NB4 (cell line): ENCODE data around the gene ZFP36L1.

Experiments
- DNase-seq: peaks from one replicate; pipeline ENCODE4 v3.0.0; 2010; ENCODE audit warnings: low read depth
- H3K4me3 ChIP-seq: one replicate; pipeline ENCODE4 v1.5.1; 2011; ENCODE audit warnings: mild to moderate bottlenecking, low read depth, low read length, moderate library complexity
- MAX ChIP-seq: IDR thresholded peaks from 2 replicates; pipeline ENCODE4 v1.6.1; 2011; ENCODE audit warnings: low read depth, low read length
- MYC ChIP-seq: IDR thresholded peaks from 2 replicates; pipeline ENCODE4 v1.6.1; 2011; ENCODE audit warnings: low read depth, low read length
- POLR2A ChIP-seq: IDR thresholded peaks from 2 replicates; pipeline ENCODE4 v1.6.1; 2011; ENCODE audit warnings: mild to moderate bottlenecking; ENCODE audit not compliant: insufficient read length; ENCODE audit errors: extremely low read depth
- TF ChIP-seq, protein P1 (sequence below): IDR thresholded peaks from one replicate; pipeline ENCODE4 v1.5.1; 2012; ENCODE audit warnings: low read depth, low read length

Gene ZFP36L1

DNA sequence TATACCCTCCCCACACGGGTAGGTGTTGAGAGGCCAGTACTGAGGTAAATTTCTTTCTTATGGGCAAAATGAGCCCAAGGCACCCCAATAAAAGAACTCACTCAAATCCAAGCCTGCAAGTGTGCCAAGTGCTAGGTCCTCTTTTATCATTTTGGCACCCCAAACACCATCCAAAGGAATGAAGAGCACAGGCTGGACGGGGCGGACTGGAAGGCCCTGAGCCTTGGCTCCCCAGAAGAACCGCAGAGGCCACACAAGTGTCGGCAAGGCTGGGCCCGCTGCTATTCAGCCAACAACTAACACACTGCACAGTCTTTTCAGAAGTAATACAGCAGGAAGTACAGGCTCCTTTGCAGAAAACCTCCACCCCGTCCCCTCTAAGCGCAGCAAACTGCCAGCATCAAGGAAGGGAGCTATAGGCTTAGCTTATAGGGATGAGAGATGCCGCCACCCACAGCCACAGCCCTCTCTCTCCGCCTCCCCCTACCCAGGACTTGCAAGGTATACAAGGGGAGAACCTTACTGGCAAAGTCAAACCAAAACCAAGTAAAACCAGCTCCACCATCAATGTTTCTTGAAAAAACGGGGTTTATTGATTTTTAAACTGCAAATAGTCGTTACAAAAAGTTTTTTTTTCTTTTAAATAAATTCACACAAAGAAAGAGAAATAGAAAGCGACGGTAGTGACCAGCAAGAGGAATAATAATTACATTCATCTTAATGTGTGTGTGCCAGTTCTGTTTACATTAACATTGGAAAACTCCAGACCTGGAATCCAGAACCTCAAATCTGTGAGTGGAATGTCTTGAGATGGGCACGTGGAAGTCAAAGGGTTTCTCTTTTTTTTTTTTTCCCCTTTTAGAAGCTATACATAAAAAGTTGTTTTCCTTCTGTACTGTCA, 5.5 kb downstream of the ZFP36L1 start:
- TF ChIP-seq, protein P1, sequence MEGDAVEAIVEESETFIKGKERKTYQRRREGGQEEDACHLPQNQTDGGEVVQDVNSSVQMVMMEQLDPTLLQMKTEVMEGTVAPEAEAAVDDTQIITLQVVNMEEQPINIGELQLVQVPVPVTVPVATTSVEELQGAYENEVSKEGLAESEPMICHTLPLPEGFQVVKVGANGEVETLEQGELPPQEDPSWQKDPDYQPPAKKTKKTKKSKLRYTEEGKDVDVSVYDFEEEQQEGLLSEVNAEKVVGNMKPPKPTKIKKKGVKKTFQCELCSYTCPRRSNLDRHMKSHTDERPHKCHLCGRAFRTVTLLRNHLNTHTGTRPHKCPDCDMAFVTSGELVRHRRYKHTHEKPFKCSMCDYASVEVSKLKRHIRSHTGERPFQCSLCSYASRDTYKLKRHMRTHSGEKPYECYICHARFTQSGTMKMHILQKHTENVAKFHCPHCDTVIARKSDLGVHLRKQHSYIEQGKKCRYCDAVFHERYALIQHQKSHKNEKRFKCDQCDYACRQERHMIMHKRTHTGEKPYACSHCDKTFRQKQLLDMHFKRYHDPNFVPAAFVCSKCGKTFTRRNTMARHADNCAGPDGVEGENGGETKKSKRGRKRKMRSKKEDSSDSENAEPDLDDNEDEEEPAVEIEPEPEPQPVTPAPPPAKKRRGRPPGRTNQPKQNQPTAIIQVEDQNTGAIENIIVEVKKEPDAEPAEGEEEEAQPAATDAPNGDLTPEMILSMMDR = no peak
- TF ChIP-seq POLR2A (no peak), MYC (no peak), MAX (no peak)
- DNase-seq = no peak
- no peak overlapping the region for H3K4me3 ChIP-seq

DNA sequence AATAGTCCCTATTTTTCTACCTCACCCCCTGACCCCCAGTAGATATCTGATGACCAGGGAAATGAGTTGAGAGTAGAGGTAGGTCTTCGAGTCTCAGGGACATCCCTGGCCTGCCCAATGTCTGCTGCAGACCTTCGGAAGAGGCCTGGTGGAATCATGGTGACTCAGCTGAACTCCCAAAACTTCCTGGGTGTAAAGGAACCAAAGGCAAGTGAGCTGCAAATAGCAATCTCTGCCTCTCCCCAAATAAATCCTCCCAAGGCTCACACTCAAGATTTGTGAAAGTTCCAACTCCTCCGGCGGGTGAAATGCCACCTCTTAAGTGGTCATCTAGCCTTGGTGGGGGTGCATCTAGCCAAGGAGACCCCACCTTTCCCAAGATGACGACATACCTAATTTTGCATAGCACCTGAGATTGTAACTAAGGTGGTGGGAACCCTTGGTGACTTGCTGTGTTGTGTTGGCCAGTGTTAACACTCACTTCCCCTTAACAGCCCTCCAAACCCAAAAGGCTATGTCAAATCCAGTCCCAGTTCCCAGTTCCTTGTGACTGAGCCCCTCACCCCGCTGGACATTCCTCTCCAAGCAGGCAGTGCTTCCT, 6.3 kb downstream of the ZFP36L1 start:
- TF ChIP-seq, protein P1 = no peak
- TF ChIP-seq POLR2A = no peak
- DNase-seq = no peak
- H3K4me3 ChIP-seq = no peak overlapping the region

GRCh38 chr14:68785534-68786490, 7.1 kb downstream of the ZFP36L1 start:
- DNase-seq = no peak
- no peak overlapping the region for H3K4me3 ChIP-seq
- TF ChIP-seq, protein P1 = no peak
- TF ChIP-seq POLR2A (no peak), MAX (no peak), MYC (no peak)

DNA sequence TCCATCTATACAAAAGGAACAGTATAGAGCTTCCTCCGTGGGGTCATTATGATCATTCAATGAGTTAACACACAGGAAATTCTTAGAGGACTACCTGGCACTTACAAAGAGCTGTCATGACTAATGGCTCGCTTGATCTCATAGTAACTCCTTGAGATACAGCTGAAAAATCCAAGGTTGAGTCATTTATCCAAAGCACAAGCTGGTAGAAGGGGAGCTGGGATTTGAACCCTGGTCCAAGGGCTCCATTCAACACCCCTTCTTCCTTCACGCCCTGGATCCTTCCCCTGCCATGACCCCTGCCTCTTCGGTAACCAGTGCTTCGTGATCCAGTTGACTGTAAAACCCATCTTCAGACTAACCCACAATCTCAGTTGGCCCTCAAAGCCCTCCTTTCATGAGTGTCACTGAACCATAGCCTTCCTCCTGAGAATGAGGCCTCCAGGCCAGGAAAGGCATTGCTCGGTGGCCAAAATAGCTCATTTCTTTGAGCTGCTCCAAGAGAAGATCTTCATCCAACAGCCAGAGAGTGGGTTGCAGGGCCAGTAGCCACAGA, 7.8 kb downstream of the ZFP36L1 start:
- no peak for DNase-seq
- TF ChIP-seq POLR2A (no peak), MAX (no peak), MYC (no peak)
- TF ChIP-seq, protein P1 = no peak
- H3K4me3 ChIP-seq = no peak overlapping the region

GRCh38 chr14:68784226-68784910, 8.5 kb downstream of the ZFP36L1 start:
- no peak overlapping the region for H3K4me3 ChIP-seq
- DNase-seq = no peak
- TF ChIP-seq MYC (no peak), POLR2A (no peak), MAX (no peak)
- TF ChIP-seq, protein P1 = no peak
